ENCODE data around the gene RAB21.

The RAB21 gene

GRCh38 chr12:71838676-71839075 lies 84.0 kb downstream of the RAB21 start:
- no peak for TF ChIP-seq CTCF (IDR thresholded peaks at IDR 0.05; ENCODE audit: low read depth, low read length, missing control alignments)
- in situ Hi-C loops (cut with HindIII; ENCODE audit: low pct_ligation_motif_present, low sequenced_read_pairs): no loop called here
- Histone ChIP-seq H3K36me3 (replicated peaks) (no peaks in the 10 kb centered on the region), H3K27ac (no peak overlapping the region), H3K4me3 (ENCODE audit: low read depth, low read length) (peak overlapping the region; percentile 89), H3K27me3 (replicated peaks) (no peaks in the 10 kb centered on the region)
- DNase-seq: no peak

GRCh38 chr12:71840231-71840847 lies 85.7 kb downstream of the RAB21 start:
- Histone ChIP-seq H3K27me3 (replicated peaks) (no peaks in the 10 kb centered on the region), H3K4me3 (ENCODE audit: low read depth, low read length) (peak overlapping the region; percentile 89), H3K36me3 (replicated peaks) (no peaks in the 10 kb centered on the region), H3K27ac (peak overlapping the region; percentile 90)
- in situ Hi-C loops (cut with HindIII; ENCODE audit: low pct_ligation_motif_present, low sequenced_read_pairs): no loop called here
- DNase-seq: peak; percentile 50
- TF ChIP-seq CTCF (IDR thresholded peaks at IDR 0.05; ENCODE audit: low read depth, low read length, missing control alignments): no peak

- peak; percentile 38 for TF ChIP-seq CTCF (IDR thresholded peaks at IDR 0.05; ENCODE audit: low read depth, low read length, missing control alignments)
- in situ Hi-C loops (cut with HindIII; ENCODE audit: low pct_ligation_motif_present, low sequenced_read_pairs): no loop called here
- Histone ChIP-seq H3K27ac (no peak overlapping the region), H3K36me3 (replicated peaks) (no peaks in the 10 kb centered on the region), H3K4me3 (ENCODE audit: low read depth, low read length) (no peak overlapping the region), H3K27me3 (replicated peaks) (no peaks in the 10 kb centered on the region)
- peak; percentile 22 for DNase-seq
Measured at GRCh38 chr12:71846322-71846940, 91.8 kb downstream of the RAB21 start.

GRCh38 chr12:71848212-71848611 lies 93.5 kb downstream of the RAB21 start:
- Histone ChIP-seq H3K27ac (no peak overlapping the region), H3K4me3 (ENCODE audit: low read depth, low read length) (no peak overlapping the region), H3K36me3 (replicated peaks) (no peaks in the 10 kb centered on the region), H3K27me3 (replicated peaks) (no peaks in the 10 kb centered on the region)
- in situ Hi-C loops (cut with HindIII; ENCODE audit: low pct_ligation_motif_present, low sequenced_read_pairs): no loop called here
- no peak for TF ChIP-seq CTCF (IDR thresholded peaks at IDR 0.05; ENCODE audit: low read depth, low read length, missing control alignments)
- DNase-seq: no peak

- Histone ChIP-seq H3K27me3 (replicated peaks) (no peaks in the 10 kb centered on the region), H3K36me3 (replicated peaks) (no peaks in the 10 kb centered on the region), H3K27ac (no peak overlapping the region), H3K4me3 (ENCODE audit: low read depth, low read length) (no peak overlapping the region)
- no peak for TF ChIP-seq CTCF (IDR thresholded peaks at IDR 0.05; ENCODE audit: low read depth, low read length, missing control alignments)
- in situ Hi-C loops (cut with HindIII; ENCODE audit: low pct_ligation_motif_present, low sequenced_read_pairs): no loop called here
- no peak for DNase-seq
Measured at GRCh38 chr12:71849109-71849851, 94.6 kb downstream of the RAB21 start.

All from brain microvascular endothelial cell (primary cell).